PC-3 (cell line): ENCODE data around the gene PTPRR. TPM values are rescaled to one million over a fixed set of nuclear protein-coding genes. Genes with fewer than 3 reads are reported as not detected.

ENCODE experiments used
- ATAC-seq: fragments of 200-7000 bp; cut with Tn5 transposase; 2 replicates; pipeline ENCODE4 v1.9.1; 2020; ENCODE audit warnings: mild to moderate bottlenecking, moderate library complexity
- BruUV-seq: library from RNA; stranded (reverse); fragments of 400-500 nt; replicated peaks from 2 replicates; lab custom pipeline; 2021; lab: Mats Ljungman, UMichigan
- CTCF ChIA-PET: fragments of 300-600 bp; sonication (Branson Sonifier 250); formaldehyde crosslinking; loops from one replicate; lab custom pipeline; 2022; ENCODE audit warnings: antibody characterized with exemption; lab: Charles Lee
- POLR2A ChIA-PET: fragments of 300-600 bp; sonication (Branson Sonifier 250); formaldehyde crosslinking; loops from one replicate; lab custom pipeline; 2022; ENCODE audit warnings: antibody characterized with exemption; ENCODE audit not compliant: unreplicated experiment; lab: Charles Lee
- DNase-seq: peaks from one replicate; pipeline ENCODE4 v3.0.0-alpha.2; 2015
- H2AFZ ChIP-seq: fragments of 300-600 bp; sonication (generic); 2 replicates; pipeline ENCODE4 v1.6.0; 2016; ENCODE audit warnings: antibody characterized with exemption, low read length
- H3F3A ChIP-seq: fragments of 300-600 bp; sonication (generic); one replicate; pipeline ENCODE4 v1.6.0; 2017; ENCODE audit warnings: antibody characterized with exemption, low read length, control low read depth, mild to moderate bottlenecking; ENCODE audit not compliant: unreplicated experiment
- H3K27ac ChIP-seq: fragments of 300-600 bp; sonication (generic); 2 replicates; pipeline ENCODE4 v1.5.1; 2016; ENCODE audit warnings: mild to moderate bottlenecking, low read length
- H3K27me3 ChIP-seq: fragments of 300-600 bp; sonication (generic); 2 replicates; pipeline ENCODE4 v1.6.1; 2016; ENCODE audit warnings: low read length, mixed read lengths
- H3K36me3 ChIP-seq: fragments of 300-600 bp; sonication (generic); 2 replicates; pipeline ENCODE4 v1.6.1; 2016; ENCODE audit warnings: low read depth, mixed run types, low read length, mixed read lengths
- H3K4me1 ChIP-seq: fragments of 300-600 bp; sonication (generic); 2 replicates; pipeline ENCODE4 v1.5.1; 2016; ENCODE audit warnings: low read length; ENCODE audit not compliant: insufficient read depth
- H3K4me2 ChIP-seq: fragments of 300-600 bp; sonication (generic); 2 replicates; pipeline ENCODE4 v1.6.0; 2016; ENCODE audit warnings: low read length
- H3K4me3 ChIP-seq: fragments of 300-600 bp; sonication (generic); 2 replicates; pipeline ENCODE4 v1.5.1; 2016; ENCODE audit warnings: mild to moderate bottlenecking, low read length, mixed read lengths
- H3K79me2 ChIP-seq: fragments of 300-600 bp; sonication (generic); 2 replicates; pipeline ENCODE4 v1.6.1; 2017; ENCODE audit warnings: low read length, mixed read lengths
- H3K9ac ChIP-seq: fragments of 300-600 bp; sonication (generic); 2 replicates; pipeline ENCODE4 v1.6.0; 2016; ENCODE audit warnings: mild to moderate bottlenecking, low read length
- H3K9me2 ChIP-seq: fragments of 300-600 bp; sonication (generic); replicated peaks from 2 replicates; pipeline ENCODE4 v1.6.1; 2016; ENCODE audit warnings: mixed run types, low read length, mixed read lengths
- H3K9me3 ChIP-seq: fragments of 300-600 bp; sonication (generic); 2 replicates; pipeline ENCODE4 v1.6.1; 2016; ENCODE audit warnings: low read length, mixed read lengths
- H4K20me1 ChIP-seq: fragments of 300-600 bp; sonication (generic); 2 replicates; pipeline ENCODE4 v1.6.1; 2016; ENCODE audit warnings: low read length, mixed read lengths
- CTCF ChIP-seq: fragments of 300-600 bp; sonication (generic); conservative IDR thresholded peaks from 2 replicates; pipeline ENCODE4 v1.5.1; 2017; ENCODE audit warnings: antibody characterized with exemption, low read depth, mild to moderate bottlenecking, low read length
- EZH2 ChIP-seq: fragments of 300-600 bp; sonication (generic); IDR thresholded peaks from one replicate; pipeline ENCODE4 v1.6.1; 2017; ENCODE audit warnings: antibody characterized with exemption, mild to moderate bottlenecking, low read length; ENCODE audit not compliant: unreplicated experiment
- EZH2phosphoT487 ChIP-seq: fragments of 300-600 bp; sonication (generic); IDR thresholded peaks from 2 replicates; pipeline ENCODE4 v1.6.1; 2018; ENCODE audit warnings: mild to moderate bottlenecking, antibody characterized with exemption, low read length, borderline replicate concordance
- intact Hi-C: fragments of 100-400 bp; cut with micrococcal nuclease; formaldehyde crosslinking; loops from 2 replicates; pipeline ENCODE4 v1.9.0; 2023
- total RNA-seq: library from RNA; depleted of rRNA; stranded (reverse); fragments of >200 nt; gene quantifications from 2 replicates; pipeline ENCODE4 v1.2.3, GENCODE V29; 2014

The PTPRR gene
- total RNA-seq, 1 experiment from 2014 or later, result 3.1 TPM

- no peak for TF ChIP-seq CTCF
- no peak for TF ChIP-seq EZH2phosphoT487
- TF ChIP-seq EZH2, result no peak
- Histone ChIP-seq H3K79me2 (no peaks in the 10 kb centered on the region), H3K27me3 (no peaks in the 10 kb centered on the region), H3K27ac (no peak overlapping the region), H3K9me3 (no peaks in the 10 kb centered on the region), H4K20me1 (no peaks in the 10 kb centered on the region), H3F3A (no peaks in the 10 kb centered on the region), H3K9me2 (no peaks in the 10 kb centered on the region; the same call in 1 of the 2 replicates), H3K4me3 (no peak overlapping the region), H3K9ac (no peak overlapping the region), H2AFZ (no peak overlapping the region), H3K4me1 (peaks cover 21% of the 10 kb centered on the region), H3K4me2 (no peak overlapping the region), H3K36me3 (no peaks in the 10 kb centered on the region)
- CTCF ChIA-PET, result no interaction called here
- DNase-seq (no peak), ATAC-seq (no peak)
- POLR2A ChIA-PET, result no interaction called here
- BruUV-seq, result no TSS peak
- intact Hi-C loops, result no loop called here
These were observed 83.5 kb downstream of the PTPRR start for GRCh38 chr12:70837026-70837425.

- Histone ChIP-seq H4K20me1 (no peaks in the 10 kb centered on the region), H3K9ac (no peak overlapping the region), H3K9me2 (no peaks in the 10 kb centered on the region; the same call in 1 of the 2 replicates), H3K36me3 (no peaks in the 10 kb centered on the region), H3K79me2 (no peaks in the 10 kb centered on the region), H3K4me3 (no peak overlapping the region), H2AFZ (no peak overlapping the region), H3K4me1 (peaks cover 21% of the 10 kb centered on the region), H3K27ac (no peak overlapping the region), H3K9me3 (no peaks in the 10 kb centered on the region), H3F3A (no peaks in the 10 kb centered on the region), H3K4me2 (no peak overlapping the region), H3K27me3 (no peaks in the 10 kb centered on the region)
- intact Hi-C loops, result no loop called here
- ATAC-seq, result no peak
- no TSS peak for BruUV-seq
- ChIA-PET CTCF (no interaction called here), POLR2A (no interaction called here)
- no peak for DNase-seq
- TF ChIP-seq EZH2 (no peak), CTCF (no peak), EZH2phosphoT487 (no peak)
These were observed 84.6 kb downstream of the PTPRR start for GRCh38 chr12:70835948-70836347.

- H2AFZ ChIP-seq, result no peak overlapping the region
- no peak overlapping the region for H3K9ac ChIP-seq
- H3K4me2 ChIP-seq, result peak overlapping the region; percentile 50
- no peaks in the 10 kb centered on the region for H3F3A ChIP-seq
- no peaks in the 10 kb centered on the region for H3K79me2 ChIP-seq
- BruUV-seq, result no TSS peak
- ChIA-PET POLR2A (interaction anchor here (0.7 kb wide), 1 partner anchor 310 kb away, joined by 3 read pairs; no protein-coding TSS in a partner anchor), CTCF (interaction anchor here (0.5 to 1.2 kb wide), 3 partner anchors 10 to 100 kb away, joined by 3 to 5 read pairs (median 3); no protein-coding TSS in a partner anchor)
- no peak overlapping the region for H3K4me3 ChIP-seq
- H3K36me3 ChIP-seq, result no peaks in the 10 kb centered on the region
- H3K9me3 ChIP-seq, result no peaks in the 10 kb centered on the region
- peaks cover 18% of the 10 kb centered on the region for H3K4me1 ChIP-seq
- peak overlapping the region; percentile 24; the same call in 1 of the 2 replicates for H3K27ac ChIP-seq
- ATAC-seq, result peak; percentile 95
- peak; percentile 86 for DNase-seq
- H3K27me3 ChIP-seq, result no peaks in the 10 kb centered on the region
- intact Hi-C loops, result loop anchor here (1.0 kb wide), 1 partner anchor 183 kb away; no protein-coding TSS in a partner anchor
- H4K20me1 ChIP-seq, result no peaks in the 10 kb centered on the region
- no peaks in the 10 kb centered on the region for H3K9me2 ChIP-seq
- no peak for TF ChIP-seq CTCF
- no peak for TF ChIP-seq EZH2phosphoT487
- TF ChIP-seq EZH2, result no peak
These were observed 89.0 kb downstream of the PTPRR start for GRCh38 chr12:70831543-70831942.
